Ishikawa (cell line): ENCODE measurements around the gene ZNF536.

ENCODE experiments used
- CEBPB ChIP-seq: IDR thresholded peaks from 2 replicates; pipeline ENCODE4 v1.6.1; 2012
- CREB1 ChIP-seq: IDR thresholded peaks from 2 replicates; pipeline ENCODE4 v1.6.1; 2012; ENCODE audit warnings: low read depth
- EGR1 ChIP-seq: IDR thresholded peaks from 2 replicates; pipeline ENCODE4 v1.6.1; 2012
- MAX ChIP-seq: IDR thresholded peaks from 2 replicates; pipeline ENCODE4 v1.6.1; 2012
- NFIC ChIP-seq: IDR thresholded peaks from 2 replicates; pipeline ENCODE4 v1.6.1; 2012
- RAD21 ChIP-seq: IDR thresholded peaks from 2 replicates; pipeline ENCODE4 v1.6.1; 2012; ENCODE audit warnings: low read depth
- TEAD4 ChIP-seq: IDR thresholded peaks from 2 replicates; pipeline ENCODE4 v1.6.1; 2012
- USF1 ChIP-seq: IDR thresholded peaks from 2 replicates; pipeline ENCODE4 v1.6.1; 2012
- YY1 ChIP-seq: IDR thresholded peaks from 2 replicates; pipeline ENCODE4 v1.6.1; 2012; ENCODE audit warnings: low read depth

- TF ChIP-seq EGR1, result no peak
- TF ChIP-seq YY1, result no peak
- no peak for TF ChIP-seq CEBPB
- TF ChIP-seq RAD21, result no peak
- TF ChIP-seq USF1, result no peak
- TF ChIP-seq CREB1, result no peak
- no peak for TF ChIP-seq TEAD4
- TF ChIP-seq MAX, result no peak
- TF ChIP-seq NFIC, result no peak
Observed at GRCh38 chr19:30345686-30346085, 26.5 kb upstream of the ZNF536 start.
